Colon (tissue), 2 donors: ENCODE results near the gene EZH2.

Experiments used
- FAIRE-seq: peaks from 2 replicates; lab custom pipeline; 2012; peaks lifted over from hg19 to GRCh38; lab: Jason Lieb, UNC
- donor health status: control.
- donor health status: control.

The EZH2 gene

GRCh38 chr7:148761499-148762278, 122.4 kb downstream of the EZH2 start:
- no peak for FAIRE-seq
